GM19468 (cell line): ENCODE measurements around the gene ABCD1.
"Not testable (repeated sequence)": the region's sequence is repeated elsewhere in the genome, so short reads cannot be mapped to it uniquely, and the experiment has no call there.

Experiments used
- ATAC-seq: cut with Tn5 transposase; IDR thresholded peaks from one replicate; pipeline ENCODE4 v1.9.1; 2021; ENCODE audit warnings: mild to moderate bottlenecking, moderate library complexity, moderate number of reproducible peaks; ENCODE audit not compliant: unreplicated experiment; ENCODE audit errors: extremely low read depth

Gene ABCD1

GRCh38 chrX:153724252-153725038, at the start of gene ABCD1, which contains the start of gene BCAP31:
Gene ABCD1, plus strand, starts transcription at chrX:153724856. Its CDS starts 411 bp downstream, at chrX:153725267.
Gene BCAP31, minus strand, starts transcription at chrX:153724387. Its CDS starts 1,143 bp downstream, at chrX:153723244.
- ATAC-seq: peak; percentile 38

GRCh38 chrX:153681175-153681574, 43.5 kb upstream of the ABCD1 start:
- no peak for ATAC-seq

- ATAC-seq: not testable (repeated sequence)
Observed at GRCh38 chrX:153683486-153683885, 41.2 kb upstream of the ABCD1 start.

DNA sequence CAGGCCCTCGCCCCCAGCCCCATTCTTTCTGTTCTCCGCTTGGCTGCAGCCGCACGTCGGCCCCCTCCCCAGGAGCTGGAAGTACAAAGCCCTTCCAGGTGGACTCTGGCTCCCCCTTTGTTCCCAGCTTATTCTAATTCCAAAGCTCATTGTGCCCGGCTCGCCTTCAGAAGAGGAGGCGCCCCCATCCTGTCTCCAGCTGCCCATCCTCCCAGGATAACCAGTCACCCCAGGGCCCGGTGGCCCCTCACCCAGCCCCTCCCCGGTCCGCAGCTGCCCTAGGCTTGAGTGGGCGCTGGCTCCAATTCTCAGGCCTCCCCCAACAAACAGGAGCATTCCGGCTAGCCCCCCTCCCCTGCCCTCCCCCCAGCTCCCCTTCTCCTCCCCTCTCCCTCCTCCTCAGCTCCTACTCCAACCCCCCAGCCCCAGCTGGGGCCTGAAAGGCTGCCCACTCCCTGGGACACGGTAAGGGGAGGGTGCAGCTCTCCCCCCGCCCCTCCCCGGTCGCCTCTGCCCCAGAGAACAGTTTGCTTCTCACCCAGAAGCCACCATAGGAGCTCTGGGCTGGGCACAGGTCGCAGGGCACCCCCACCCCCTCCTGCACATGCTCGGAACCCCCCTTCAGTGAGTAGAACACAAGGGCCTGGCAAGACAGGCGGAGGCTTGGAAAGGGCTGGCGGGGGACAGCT, 40.0 kb upstream of the ABCD1 start:
- ATAC-seq: no peak

- ATAC-seq: no peak
Observed at GRCh38 chrX:153685156-153685536, 39.5 kb upstream of the ABCD1 start.

- ATAC-seq: no peak
Observed at GRCh38 chrX:153685751-153686696, 38.6 kb upstream of the ABCD1 start.

GRCh38 chrX:153686711-153687110, 37.9 kb upstream of the ABCD1 start:
- ATAC-seq: no peak

DNA sequence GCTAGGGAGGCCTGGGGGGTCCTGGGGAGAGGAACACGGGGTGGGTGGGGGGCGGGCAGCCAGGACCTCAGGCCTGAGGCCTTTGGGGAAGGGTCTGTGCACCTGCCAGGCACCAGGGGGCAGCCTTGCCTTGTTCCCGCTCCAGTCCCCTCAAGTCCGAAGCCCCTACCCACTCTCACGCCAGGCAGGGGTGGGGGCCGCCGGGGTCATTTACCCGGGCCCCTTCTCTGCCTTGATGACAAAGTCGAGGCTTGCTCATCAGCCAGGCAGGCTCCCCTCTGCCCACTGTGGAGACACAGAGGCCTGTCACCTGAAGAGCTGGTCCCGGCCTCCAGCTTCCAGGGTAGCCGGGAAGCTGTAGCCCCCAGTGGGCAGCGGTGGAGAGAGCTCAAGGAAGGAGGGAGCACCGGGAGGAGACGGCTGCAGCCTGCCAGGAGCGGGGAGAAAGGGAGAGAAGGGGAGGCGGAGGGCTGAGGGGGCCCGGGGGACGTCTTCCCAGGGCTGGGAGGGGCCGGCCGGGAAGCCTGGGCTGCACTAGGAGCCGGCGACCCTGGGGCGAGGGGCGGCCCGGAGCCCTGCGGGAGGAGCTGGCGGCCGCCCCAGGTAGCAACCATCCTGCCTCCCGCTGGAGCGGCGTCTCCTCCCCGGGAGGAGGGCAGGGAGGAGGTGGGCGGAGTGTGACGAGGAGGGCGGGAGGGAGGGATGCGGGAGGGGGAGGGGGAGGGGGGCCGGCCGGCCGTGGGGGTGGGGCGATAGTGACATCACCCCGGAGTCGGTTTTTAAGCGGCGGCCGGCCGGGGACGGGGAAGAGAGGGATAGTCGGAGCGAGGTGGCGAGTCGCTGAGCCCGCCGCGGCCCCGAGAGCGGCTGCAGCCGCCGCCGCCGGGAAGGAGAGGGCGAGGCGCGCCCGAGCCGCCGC, 37.3 kb upstream of the ABCD1 start, which contains the start of gene SLC6A8:
Gene SLC6A8, plus strand, starts transcription at position 806 of the 919 bp plus-strand sequence. CDS start 649 bp downstream, outside the sequence.
- no peak for ATAC-seq

GRCh38 chrX:153688071-153688470, 36.6 kb upstream of the ABCD1 start:
- no peak for ATAC-seq

- ATAC-seq: no peak
Observed at GRCh38 chrX:153688506-153688905, 36.1 kb upstream of the ABCD1 start.

- ATAC-seq: no peak
Observed at GRCh38 chrX:153688911-153689590, 35.6 kb upstream of the ABCD1 start.

- no peak for ATAC-seq
Observed at GRCh38 chrX:153689654-153690465, 34.8 kb upstream of the ABCD1 start.

DNA sequence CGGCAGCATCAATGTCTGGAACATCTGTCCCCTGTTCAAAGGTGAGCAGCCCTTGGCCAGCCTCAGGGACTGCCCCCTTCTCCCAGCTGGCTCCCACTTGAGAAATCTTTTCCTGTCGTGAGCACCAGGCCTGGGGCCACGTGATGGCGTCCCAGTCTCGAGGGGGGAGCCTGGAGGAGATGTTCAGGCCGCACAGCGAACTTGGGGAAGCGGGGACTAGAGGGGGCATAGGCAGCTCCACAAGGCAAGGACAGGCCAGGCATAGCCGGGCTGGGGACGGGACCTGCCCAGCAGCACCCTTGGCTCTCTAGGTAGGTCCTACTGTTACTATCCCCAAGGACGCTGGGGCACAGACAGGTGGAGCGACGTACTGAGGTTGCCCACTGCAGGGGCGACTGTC, 34.2 kb upstream of the ABCD1 start:
- no peak for ATAC-seq

DNA sequence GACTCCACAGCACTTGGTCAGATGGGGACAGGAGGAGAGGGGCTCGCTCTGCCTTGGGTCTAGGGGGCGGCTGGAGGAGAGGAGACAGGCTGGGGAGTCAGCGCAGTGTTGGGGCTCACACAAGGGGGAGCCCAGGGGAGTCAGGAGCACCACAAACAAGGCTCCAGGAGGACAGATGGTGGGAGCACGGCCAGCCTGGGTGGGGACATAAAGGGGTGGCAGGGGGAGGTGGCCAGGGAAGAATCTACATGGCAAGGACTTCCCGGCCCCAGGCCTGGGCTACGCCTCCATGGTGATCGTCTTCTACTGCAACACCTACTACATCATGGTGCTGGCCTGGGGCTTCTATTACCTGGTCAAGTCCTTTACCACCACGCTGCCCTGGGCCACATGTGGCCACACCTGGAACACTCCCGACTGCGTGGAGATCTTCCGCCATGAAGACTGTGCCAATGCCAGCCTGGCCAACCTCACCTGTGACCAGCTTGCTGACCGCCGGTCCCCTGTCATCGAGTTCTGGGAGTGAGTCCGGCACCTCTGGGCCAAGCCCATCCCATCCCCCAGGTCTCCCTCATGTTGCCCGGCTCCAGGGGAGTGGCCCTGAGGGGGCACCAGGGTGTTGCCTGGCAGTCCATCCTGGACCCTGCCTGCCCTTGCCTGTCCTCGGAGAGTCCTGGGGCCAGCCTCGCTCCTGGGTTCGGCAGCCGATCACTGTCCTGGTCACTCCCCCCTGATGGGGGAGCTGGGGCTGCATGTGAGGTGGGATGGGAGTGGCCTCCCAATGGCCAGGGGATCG, 33.4 kb upstream of the ABCD1 start:
- ATAC-seq: not testable (repeated sequence)

- ATAC-seq: no peak
Observed at GRCh38 chrX:153692003-153692402, 32.7 kb upstream of the ABCD1 start.

DNA sequence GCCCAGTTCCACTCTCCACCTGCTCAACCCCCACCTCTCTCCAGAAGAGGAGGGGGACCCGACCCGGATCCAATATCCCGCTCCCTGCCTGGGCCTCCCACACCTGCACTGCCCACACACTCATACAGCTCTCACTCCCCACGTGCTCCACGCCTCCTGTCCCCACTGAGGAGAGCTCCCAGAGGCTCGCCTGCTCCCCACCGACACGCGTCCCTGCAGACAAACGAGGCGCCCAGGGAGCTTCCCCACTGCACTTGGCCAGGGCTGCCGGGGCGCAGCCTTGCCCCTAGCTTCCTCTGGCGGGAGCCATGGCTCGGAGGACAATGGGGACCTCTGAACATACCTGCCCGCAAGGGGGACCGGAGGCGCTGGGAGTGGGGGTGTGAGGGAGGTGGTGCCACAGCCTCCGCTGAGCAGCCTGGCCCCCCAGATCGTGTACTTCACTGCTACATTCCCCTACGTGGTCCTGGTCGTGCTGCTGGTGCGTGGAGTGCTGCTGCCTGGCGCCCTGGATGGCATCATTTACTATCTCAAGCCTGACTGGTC, 32.0 kb upstream of the ABCD1 start:
- ATAC-seq: no peak
